Measurements from ENCODE around the gene FADS6. TPM values are rescaled to one million over a fixed set of nuclear protein-coding genes. Genes with fewer than 3 reads are reported as not detected.

The FADS6 gene
- total RNA-seq, 4 donors from 2014 or later, result 0.22 TPM; not detected in 3

- TF ChIP-seq, protein P1, sequence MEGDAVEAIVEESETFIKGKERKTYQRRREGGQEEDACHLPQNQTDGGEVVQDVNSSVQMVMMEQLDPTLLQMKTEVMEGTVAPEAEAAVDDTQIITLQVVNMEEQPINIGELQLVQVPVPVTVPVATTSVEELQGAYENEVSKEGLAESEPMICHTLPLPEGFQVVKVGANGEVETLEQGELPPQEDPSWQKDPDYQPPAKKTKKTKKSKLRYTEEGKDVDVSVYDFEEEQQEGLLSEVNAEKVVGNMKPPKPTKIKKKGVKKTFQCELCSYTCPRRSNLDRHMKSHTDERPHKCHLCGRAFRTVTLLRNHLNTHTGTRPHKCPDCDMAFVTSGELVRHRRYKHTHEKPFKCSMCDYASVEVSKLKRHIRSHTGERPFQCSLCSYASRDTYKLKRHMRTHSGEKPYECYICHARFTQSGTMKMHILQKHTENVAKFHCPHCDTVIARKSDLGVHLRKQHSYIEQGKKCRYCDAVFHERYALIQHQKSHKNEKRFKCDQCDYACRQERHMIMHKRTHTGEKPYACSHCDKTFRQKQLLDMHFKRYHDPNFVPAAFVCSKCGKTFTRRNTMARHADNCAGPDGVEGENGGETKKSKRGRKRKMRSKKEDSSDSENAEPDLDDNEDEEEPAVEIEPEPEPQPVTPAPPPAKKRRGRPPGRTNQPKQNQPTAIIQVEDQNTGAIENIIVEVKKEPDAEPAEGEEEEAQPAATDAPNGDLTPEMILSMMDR (IDR thresholded peaks at IDR 0.05; ENCODE audit: low read depth), result no peak
These were observed 31.1 kb downstream of the FADS6 start for GRCh38 chr17:74862108-74862901.

- TF ChIP-seq, protein P1 (IDR thresholded peaks at IDR 0.05; ENCODE audit: low read depth), result no peak
These were observed 31.7 kb downstream of the FADS6 start for GRCh38 chr17:74861662-74862107.

GRCh38 chr17:74860872-74861661 is 32.4 kb downstream of the FADS6 start:
- TF ChIP-seq, protein P1 (IDR thresholded peaks at IDR 0.05; ENCODE audit: low read depth), result no peak

DNA sequence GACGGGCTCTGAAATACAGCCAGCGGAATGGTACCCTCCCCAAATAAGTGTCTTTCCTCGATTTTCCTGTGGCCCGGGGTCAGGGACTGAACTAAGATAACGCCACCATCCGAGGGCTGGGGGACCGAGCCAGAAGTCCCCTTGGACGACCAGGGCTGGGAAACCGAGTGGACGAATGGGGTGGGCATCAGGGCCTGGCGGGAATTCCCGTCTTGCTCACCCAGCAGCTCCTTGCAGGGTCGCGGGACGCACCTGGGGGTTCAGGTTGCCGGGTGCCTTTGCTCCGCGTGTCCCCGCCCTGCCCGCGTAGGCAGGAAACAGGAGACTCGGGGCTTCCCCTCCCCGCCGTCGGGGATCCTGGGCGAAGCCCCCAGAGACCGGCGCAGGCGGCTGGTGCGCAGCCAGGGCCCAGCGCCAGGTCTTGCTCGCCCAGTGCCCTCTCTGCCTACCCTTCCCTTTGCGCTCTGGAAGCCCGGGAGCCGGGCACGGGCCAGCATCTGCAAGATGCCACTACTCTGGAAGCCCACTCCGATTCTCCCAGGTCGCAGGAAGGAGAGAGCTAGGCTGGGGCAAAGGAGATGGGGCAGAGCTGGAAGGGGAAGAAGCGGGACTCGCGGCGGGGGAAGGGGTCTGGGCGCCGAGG is 33.1 kb downstream of the FADS6 start:
- TF ChIP-seq, protein P1 (IDR thresholded peaks at IDR 0.05; ENCODE audit: low read depth), result no peak

DNA sequence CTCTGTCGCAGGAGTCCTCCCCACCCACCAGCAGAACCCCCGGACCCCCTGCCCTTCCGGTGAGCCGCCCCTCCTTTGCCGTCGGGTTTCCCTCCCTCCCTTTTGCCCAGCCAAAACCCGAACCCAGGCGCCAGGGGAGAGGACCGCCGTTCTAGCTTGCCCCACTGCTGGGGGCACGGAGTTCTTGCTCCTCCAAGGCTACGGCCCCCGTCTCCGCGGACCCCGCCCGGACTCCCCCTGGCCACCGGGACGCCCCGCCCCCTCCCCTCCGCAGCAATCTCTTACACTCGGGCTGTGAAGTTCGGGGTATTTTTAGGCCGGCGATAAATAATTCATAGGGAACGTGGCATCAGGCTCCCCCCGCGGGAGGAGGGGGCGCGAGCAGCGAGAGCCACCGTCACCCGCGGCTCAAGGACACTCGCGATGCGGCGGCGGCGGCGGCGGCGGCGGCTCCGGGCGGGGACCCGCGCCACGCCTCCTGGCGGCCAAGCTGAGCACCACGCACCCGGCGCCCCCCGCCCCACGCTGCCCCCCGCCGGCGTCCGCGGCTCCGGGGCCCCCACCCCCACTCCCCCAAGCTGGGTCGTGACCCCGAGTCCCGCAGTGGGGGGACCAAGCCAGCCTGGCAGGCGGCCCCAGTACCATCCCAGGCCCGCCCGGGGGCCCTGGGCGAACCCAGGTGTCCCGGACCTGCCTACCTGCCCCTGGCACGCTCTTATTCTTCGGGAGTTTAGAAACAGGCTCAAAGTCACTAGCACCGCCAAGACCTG is 33.8 kb downstream of the FADS6 start, which contains the start of gene GRIN2C:
Gene GRIN2C, minus strand, starts transcription at position 427 of the 770 bp plus-strand sequence. CDS start 4,793 bp downstream, outside the sequence.
- TF ChIP-seq, protein P1 (IDR thresholded peaks at IDR 0.05; ENCODE audit: low read depth), result no peak

DNA sequence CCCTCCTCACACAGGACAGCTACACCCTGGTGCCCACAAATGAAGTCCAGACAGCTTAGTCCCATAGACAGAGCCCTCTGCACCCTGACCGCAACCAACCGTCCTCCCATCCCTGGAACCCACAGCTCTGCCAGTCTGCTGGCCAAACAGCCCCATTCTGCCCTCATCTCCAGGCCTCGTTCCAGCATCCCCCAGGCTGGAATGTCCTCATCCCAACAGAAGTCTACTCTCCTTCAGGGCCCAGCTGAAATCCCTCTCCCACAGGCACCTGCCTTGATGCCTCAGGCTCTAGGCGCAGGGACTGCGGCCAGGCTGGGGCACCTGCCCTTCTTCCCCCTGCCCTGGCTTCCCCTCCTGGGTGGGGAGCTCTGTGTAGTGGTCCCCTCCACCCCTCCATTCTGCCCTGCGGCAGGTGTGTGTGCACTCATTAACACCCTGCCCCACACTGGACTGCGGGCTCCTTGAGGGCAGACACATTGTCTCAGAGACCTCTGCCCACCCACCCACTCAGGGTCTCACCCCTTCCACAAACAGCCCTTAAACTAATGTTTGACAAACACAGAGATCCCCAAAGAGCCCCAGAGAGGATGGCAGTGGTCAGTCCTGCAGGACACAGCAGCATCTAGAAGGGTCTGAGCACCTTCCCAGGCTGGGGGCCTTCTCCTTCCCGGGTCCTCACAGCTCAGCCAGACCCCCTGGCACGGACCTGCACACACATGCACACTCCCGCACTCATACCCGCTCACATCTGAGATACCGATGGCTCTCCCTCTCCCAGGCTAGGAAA is 34.6 kb downstream of the FADS6 start:
- TF ChIP-seq, protein P1 (IDR thresholded peaks at IDR 0.05; ENCODE audit: low read depth), result no peak

Measured in subcutaneous adipose tissue (tissue), 4 donors.